ENCODE data around the gene CSNK2A2.

The CSNK2A2 gene

GRCh38 chr16:58197314-58198012 is 443 bp downstream of the CSNK2A2 start:
- no peak for DNase-seq

- no peak for DNase-seq
Observed at GRCh38 chr16:58196898-58197313, 1.0 kb downstream of the CSNK2A2 start.

- DNase-seq = no peak
Observed at GRCh38 chr16:58195771-58196170, 2.1 kb downstream of the CSNK2A2 start.

- DNase-seq = no peak
Observed at GRCh38 chr16:58195344-58195743, 2.6 kb downstream of the CSNK2A2 start.

GRCh38 chr16:58194790-58195189 is 3.1 kb downstream of the CSNK2A2 start:
- DNase-seq = no peak

GRCh38 chr16:58187665-58188421 is 10.1 kb downstream of the CSNK2A2 start:
- no peak for DNase-seq

GRCh38 chr16:58187092-58187491 is 10.8 kb downstream of the CSNK2A2 start:
- no peak for DNase-seq

- DNase-seq = no peak
Observed at GRCh38 chr16:58186176-58186944, 11.5 kb downstream of the CSNK2A2 start.

GRCh38 chr16:58177353-58177710 is 20.6 kb downstream of the CSNK2A2 start:
- DNase-seq = no peak

- no peak for DNase-seq
Observed at GRCh38 chr16:58176608-58177352, 21.1 kb downstream of the CSNK2A2 start.

GRCh38 chr16:58170223-58170622 is 27.7 kb downstream of the CSNK2A2 start:
- DNase-seq = no peak

GRCh38 chr16:58160855-58161254 is 37.1 kb downstream of the CSNK2A2 start:
- DNase-seq = no peak

- no peak for DNase-seq
Observed at GRCh38 chr16:58158725-58159124, 39.2 kb downstream of the CSNK2A2 start.

GRCh38 chr16:58157951-58158540 is 39.9 kb downstream of the CSNK2A2 start:
- DNase-seq = no peak

GRCh38 chr16:58157239-58157638 is 40.7 kb downstream of the CSNK2A2 start:
- DNase-seq = no peak

GRCh38 chr16:58155839-58156238 is 42.1 kb downstream of the CSNK2A2 start:
- no peak for DNase-seq

GRCh38 chr16:58154345-58154744 is 43.6 kb downstream of the CSNK2A2 start:
- no peak for DNase-seq

- DNase-seq = no peak
Observed at GRCh38 chr16:58152246-58152868, 45.5 kb downstream of the CSNK2A2 start.

- no peak for DNase-seq
Observed at GRCh38 chr16:58148526-58148925, 49.4 kb downstream of the CSNK2A2 start.

- DNase-seq = no peak
Observed at GRCh38 chr16:58148099-58148498, 49.8 kb downstream of the CSNK2A2 start.

- DNase-seq = no peak
Observed at GRCh38 chr16:58138852-58139251, 59.1 kb downstream of the CSNK2A2 start.

- no peak for DNase-seq
Observed at GRCh38 chr16:58137581-58137980, 60.3 kb downstream of the CSNK2A2 start.

Measured in NCI-H1048 (cell line).